OCI-LY3 (cell line): ENCODE measurements around the gene NR6A1.

ENCODE experiments used
- H2AFZ ChIP-seq: fragments of 200-600, 300-600 bp; shearing (Covaris generic); 2 replicates; pipeline ENCODE4 v1.6.0; 2014; ENCODE audit warnings: antibody characterized with exemption, low read depth, low read length
- H3K27ac ChIP-seq: fragments of 200-600, 300-600 bp; sonication (generic); 2 replicates; pipeline ENCODE4 v1.5.1; 2014; ENCODE audit warnings: mild to moderate bottlenecking, low read length, moderate library complexity, mixed read lengths
- H3K27me3 ChIP-seq: fragments of 200-600, 300-600 bp; sonication (generic); 2 replicates; pipeline ENCODE4 v1.6.1; 2014; ENCODE audit warnings: low read depth, low read length, mixed read lengths
- H3K36me3 ChIP-seq: fragments of 200-600, 300-600 bp; sonication (generic); replicated peaks from 2 replicates; pipeline ENCODE3; 2014; ENCODE audit warnings: low read depth, low read length, mixed read lengths
- H3K4me1 ChIP-seq: fragments of 300-600, 200-600 bp; sonication (generic); 2 replicates; pipeline ENCODE4 v1.6.1; 2014; ENCODE audit warnings: low read length, mixed read lengths
- H3K4me2 ChIP-seq: fragments of 200-600, 300-600 bp; sonication (generic); 2 replicates; pipeline ENCODE4 v1.6.1; 2014; ENCODE audit warnings: low read length, mixed read lengths
- H3K4me3 ChIP-seq: fragments of 300-600, 200-600 bp; sonication (generic); 2 replicates; pipeline ENCODE4 v1.5.1; 2014; ENCODE audit warnings: antibody characterized with exemption, mild to moderate bottlenecking, low read length, moderate library complexity
- H3K79me2 ChIP-seq: fragments of 300-600, 200-600 bp; shearing (Covaris generic); 2 replicates; pipeline ENCODE4 v1.6.1; 2014; ENCODE audit warnings: mild to moderate bottlenecking, low read length, mixed read lengths
- H3K9ac ChIP-seq: fragments of 300-600, 200-600 bp; shearing (Covaris generic); 2 replicates; pipeline ENCODE4 v1.6.0; 2014; ENCODE audit warnings: mild to moderate bottlenecking, low read length, moderate library complexity
- H3K9me3 ChIP-seq: fragments of 200-600, 300-600 bp; shearing (Covaris generic); 2 replicates; pipeline ENCODE4 v1.6.1; 2014; ENCODE audit warnings: low read length, mixed read lengths; ENCODE audit not compliant: insufficient read depth
- H4K20me1 ChIP-seq: fragments of 200-600, 300-600 bp; sonication (generic); 2 replicates; pipeline ENCODE4 v1.6.1; 2016; ENCODE audit warnings: low read length, mixed read lengths; ENCODE audit not compliant: insufficient read depth
- EZH2phosphoT487 ChIP-seq: fragments of 200-600 bp; shearing (Covaris generic); IDR thresholded peaks from 2 replicates; pipeline ENCODE4 v1.6.1; 2018; ENCODE audit warnings: antibody characterized with exemption, mixed run types, low read depth
- TF ChIP-seq, protein P1 (sequence below): fragments of 200-600, 300-600 bp; sonication (generic); IDR thresholded peaks from 2 replicates; pipeline ENCODE4 v1.5.1; 2014; ENCODE audit warnings: antibody characterized with exemption, low read length, low read depth

Gene NR6A1

DNA sequence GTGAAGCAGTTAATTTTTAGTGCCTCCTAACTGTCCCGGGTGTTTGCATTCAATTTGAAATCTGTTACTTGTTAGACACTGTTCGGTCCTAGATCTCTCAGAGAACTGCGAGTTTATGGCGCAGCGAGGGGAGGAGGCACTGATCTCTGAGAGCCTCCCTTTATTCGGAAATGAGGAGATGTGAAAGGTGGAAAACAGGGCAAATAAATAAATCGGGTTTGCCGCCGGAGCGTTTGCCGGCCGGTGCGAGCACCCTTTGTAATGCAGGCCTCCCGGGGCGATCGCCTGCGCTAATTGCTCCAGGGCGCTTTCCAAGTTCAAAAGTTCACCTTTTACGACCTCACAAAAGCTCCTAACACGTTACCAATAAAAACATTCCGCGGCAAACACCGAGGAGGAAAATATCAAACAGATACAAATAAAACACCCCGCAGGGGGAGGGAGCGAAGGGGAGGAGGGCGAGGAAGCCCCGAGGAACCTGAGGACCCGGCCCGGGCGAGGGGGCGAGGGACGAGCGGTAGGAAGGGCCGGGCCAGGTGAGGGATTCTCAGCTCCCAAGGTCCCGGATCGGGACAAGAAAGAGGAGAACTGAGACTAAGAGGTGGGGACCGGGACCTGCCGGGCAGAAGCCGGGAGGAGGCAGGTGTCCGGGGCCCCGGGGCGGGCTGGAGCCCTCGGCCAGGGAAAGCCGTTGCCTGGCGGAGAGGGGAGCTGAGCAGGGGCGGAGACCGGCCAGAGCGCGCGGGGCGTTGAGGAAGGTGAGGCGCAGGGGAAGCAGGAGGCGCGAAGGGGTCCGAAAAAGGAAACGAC is 1.4 kb downstream of the NR6A1 start:
- no peaks in the 10 kb centered on the region for H3K9me3 ChIP-seq
- no peaks in the 10 kb centered on the region for H3K27me3 ChIP-seq
- peaks cover 48% of the 10 kb centered on the region for H4K20me1 ChIP-seq
- H3K36me3 ChIP-seq, result no peaks in the 10 kb centered on the region
- peak overlapping the region; percentile 81 for H3K27ac ChIP-seq
- peaks cover 59% of the 10 kb centered on the region for H3K4me1 ChIP-seq
- no peak for TF ChIP-seq EZH2phosphoT487
- H3K4me3 ChIP-seq, result peak overlapping the region; percentile 91
- peak overlapping the region; percentile 91 for H3K9ac ChIP-seq
- peaks cover 57% of the 10 kb centered on the region for H3K79me2 ChIP-seq
- H3K4me2 ChIP-seq, result peak overlapping the region; percentile 73
- H2AFZ ChIP-seq, result no peak overlapping the region

DNA sequence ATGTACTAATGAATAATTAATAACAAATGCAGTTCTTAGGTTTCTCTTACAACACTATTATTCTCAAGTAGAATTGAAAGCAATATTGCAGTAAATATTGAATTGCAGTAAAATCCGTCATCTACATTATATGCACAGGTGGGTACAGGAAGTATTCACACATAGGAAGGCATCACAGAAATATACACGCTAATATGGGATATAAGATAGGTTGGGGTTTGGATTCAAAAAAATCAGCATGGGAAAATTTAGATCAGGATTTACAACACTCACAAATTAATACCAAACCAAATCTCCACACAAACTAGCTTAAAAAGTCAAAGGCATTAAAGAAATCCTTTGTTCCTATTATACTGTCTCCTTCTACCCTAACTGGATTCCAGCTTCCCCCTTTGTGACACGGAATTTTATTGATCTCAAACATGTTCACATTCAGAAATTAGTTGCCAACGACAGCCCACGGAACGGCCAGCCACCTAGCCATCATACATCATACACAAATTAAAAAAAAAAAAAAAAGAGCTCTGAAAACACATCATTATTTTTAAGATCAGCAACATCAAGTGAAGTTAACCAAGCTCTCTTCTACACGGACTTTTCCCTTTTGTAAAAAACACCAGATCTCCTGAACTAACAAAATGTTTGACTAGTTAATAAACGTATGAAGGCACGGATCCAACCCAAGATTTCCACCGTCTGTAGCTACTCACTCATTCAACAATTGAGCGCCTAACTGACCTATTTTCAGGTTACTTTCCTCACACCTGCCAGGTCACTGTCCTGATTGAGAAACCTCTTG is 2.2 kb downstream of the NR6A1 start:
- H3K4me1 ChIP-seq, result peaks cover 57% of the 10 kb centered on the region
- H3K27ac ChIP-seq, result peak overlapping the region; percentile 81
- peaks cover 65% of the 10 kb centered on the region for H3K79me2 ChIP-seq
- H3K9ac ChIP-seq, result peak overlapping the region; percentile 91
- no peaks in the 10 kb centered on the region for H3K36me3 ChIP-seq
- peaks cover 55% of the 10 kb centered on the region for H4K20me1 ChIP-seq
- H2AFZ ChIP-seq, result no peak overlapping the region
- no peak for TF ChIP-seq EZH2phosphoT487
- TF ChIP-seq, protein P1, sequence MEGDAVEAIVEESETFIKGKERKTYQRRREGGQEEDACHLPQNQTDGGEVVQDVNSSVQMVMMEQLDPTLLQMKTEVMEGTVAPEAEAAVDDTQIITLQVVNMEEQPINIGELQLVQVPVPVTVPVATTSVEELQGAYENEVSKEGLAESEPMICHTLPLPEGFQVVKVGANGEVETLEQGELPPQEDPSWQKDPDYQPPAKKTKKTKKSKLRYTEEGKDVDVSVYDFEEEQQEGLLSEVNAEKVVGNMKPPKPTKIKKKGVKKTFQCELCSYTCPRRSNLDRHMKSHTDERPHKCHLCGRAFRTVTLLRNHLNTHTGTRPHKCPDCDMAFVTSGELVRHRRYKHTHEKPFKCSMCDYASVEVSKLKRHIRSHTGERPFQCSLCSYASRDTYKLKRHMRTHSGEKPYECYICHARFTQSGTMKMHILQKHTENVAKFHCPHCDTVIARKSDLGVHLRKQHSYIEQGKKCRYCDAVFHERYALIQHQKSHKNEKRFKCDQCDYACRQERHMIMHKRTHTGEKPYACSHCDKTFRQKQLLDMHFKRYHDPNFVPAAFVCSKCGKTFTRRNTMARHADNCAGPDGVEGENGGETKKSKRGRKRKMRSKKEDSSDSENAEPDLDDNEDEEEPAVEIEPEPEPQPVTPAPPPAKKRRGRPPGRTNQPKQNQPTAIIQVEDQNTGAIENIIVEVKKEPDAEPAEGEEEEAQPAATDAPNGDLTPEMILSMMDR, result no peak
- peak overlapping the region; percentile 73 for H3K4me2 ChIP-seq
- H3K9me3 ChIP-seq, result no peaks in the 10 kb centered on the region
- H3K27me3 ChIP-seq, result no peaks in the 10 kb centered on the region
- H3K4me3 ChIP-seq, result peak overlapping the region; percentile 91

DNA sequence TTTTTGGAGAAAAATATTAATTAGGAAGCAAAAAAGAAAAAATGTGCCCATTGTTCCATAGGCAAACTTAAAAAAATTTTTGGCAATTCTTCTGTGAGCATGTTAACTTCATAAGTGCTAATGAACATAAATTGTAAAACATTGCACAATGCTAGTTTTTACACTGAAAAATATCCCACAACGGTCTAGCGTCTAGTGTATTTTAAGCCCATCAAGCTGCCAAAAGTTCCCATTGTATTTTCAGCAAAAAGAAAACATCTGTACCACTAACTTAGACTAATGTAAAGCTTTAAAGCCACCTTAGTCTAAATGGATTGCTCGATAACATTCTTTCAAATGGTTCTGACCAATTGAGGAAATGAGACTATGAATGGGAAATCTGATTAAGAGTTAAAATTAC is 2.8 kb downstream of the NR6A1 start:
- Histone ChIP-seq H3K4me1 (peaks cover 51% of the 10 kb centered on the region), H4K20me1 (peaks cover 59% of the 10 kb centered on the region), H3K4me3 (peak overlapping the region; percentile 91), H3K9me3 (no peaks in the 10 kb centered on the region), H3K27ac (no peak overlapping the region), H3K9ac (peak overlapping the region; percentile 91; the same call in 1 of the 2 replicates), H3K27me3 (no peaks in the 10 kb centered on the region), H3K79me2 (peaks cover 71% of the 10 kb centered on the region), H3K4me2 (peak overlapping the region; percentile 73), H2AFZ (no peak overlapping the region), H3K36me3 (no peaks in the 10 kb centered on the region)
- TF ChIP-seq EZH2phosphoT487, result no peak
- TF ChIP-seq, protein P1, result no peak

DNA sequence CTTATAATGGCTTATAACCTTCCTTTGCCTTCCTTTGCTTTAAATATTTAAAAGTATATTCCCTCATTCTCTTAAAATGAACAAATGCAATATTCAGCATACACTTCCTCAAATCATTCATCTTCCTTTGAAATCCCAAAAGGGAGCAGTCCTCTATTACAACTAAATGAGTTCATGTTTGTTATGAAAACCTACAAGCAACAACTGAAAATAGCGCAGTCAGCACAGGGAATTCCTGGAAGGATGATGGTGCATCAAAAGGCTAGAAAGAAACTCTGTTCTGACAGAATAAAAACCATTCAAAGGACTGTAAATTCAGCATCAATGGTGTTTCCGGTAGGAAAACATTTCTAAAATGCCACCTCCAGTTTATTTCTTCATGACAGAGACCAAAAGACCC is 3.3 kb downstream of the NR6A1 start:
- H3K79me2 ChIP-seq, result peaks cover 76% of the 10 kb centered on the region
- H3K4me1 ChIP-seq, result peaks cover 50% of the 10 kb centered on the region
- H3K4me2 ChIP-seq, result peak overlapping the region; percentile 73
- no peak overlapping the region for H3K9ac ChIP-seq
- no peak overlapping the region for H3K27ac ChIP-seq
- H3K27me3 ChIP-seq, result no peaks in the 10 kb centered on the region
- H3K4me3 ChIP-seq, result peak overlapping the region; percentile 91; the same call in 1 of the 2 replicates
- no peak for TF ChIP-seq EZH2phosphoT487
- TF ChIP-seq, protein P1, result no peak
- peaks cover 64% of the 10 kb centered on the region for H4K20me1 ChIP-seq
- no peak overlapping the region for H2AFZ ChIP-seq
- no peaks in the 10 kb centered on the region for H3K9me3 ChIP-seq
- H3K36me3 ChIP-seq, result no peaks in the 10 kb centered on the region
